ENCODE results near the gene MYOC.
"Not testable (repeated sequence)": the region's sequence is repeated elsewhere in the genome, so short reads cannot be mapped to it uniquely, and the experiment has no call there.

MYOC gene

DNA sequence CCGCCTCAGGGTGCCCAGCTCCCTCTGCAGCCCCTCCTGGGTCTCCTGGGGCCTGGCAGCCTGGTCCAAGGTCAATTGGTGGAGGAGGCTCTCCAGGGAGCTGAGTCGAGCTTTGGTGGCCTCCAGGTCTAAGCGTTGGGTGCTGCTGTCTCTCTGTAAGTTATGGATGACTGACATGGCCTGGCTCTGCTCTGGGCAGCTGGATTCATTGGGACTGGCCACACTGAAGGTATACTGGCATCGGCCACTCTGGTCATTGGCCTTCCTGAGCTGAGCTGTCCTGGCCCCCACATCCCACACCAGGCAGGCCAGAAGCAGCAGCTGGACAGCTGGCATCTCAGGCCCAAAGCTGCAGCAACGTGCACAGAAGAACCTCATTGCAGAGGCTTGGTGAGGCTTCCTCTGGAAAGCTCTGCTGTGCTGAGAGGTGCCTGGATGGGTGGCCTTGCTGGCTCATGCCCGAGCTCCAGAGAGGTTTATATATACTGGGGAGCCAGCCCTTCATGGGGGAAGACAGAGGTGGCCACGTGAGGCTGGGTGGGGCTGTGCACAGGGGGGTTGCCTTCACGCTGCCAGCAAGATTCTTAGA lies at the start of gene MYOC:
Gene MYOC, minus strand, starts transcription at position 455 of the 589 bp plus-strand sequence. Its CDS starts 77 bp downstream, at position 378.
- H3K4me3 ChIP-seq (ENCODE audit: low read depth, low read length), result no peak within 1 kb of the TSS
- TF ChIP-seq, protein P1, sequence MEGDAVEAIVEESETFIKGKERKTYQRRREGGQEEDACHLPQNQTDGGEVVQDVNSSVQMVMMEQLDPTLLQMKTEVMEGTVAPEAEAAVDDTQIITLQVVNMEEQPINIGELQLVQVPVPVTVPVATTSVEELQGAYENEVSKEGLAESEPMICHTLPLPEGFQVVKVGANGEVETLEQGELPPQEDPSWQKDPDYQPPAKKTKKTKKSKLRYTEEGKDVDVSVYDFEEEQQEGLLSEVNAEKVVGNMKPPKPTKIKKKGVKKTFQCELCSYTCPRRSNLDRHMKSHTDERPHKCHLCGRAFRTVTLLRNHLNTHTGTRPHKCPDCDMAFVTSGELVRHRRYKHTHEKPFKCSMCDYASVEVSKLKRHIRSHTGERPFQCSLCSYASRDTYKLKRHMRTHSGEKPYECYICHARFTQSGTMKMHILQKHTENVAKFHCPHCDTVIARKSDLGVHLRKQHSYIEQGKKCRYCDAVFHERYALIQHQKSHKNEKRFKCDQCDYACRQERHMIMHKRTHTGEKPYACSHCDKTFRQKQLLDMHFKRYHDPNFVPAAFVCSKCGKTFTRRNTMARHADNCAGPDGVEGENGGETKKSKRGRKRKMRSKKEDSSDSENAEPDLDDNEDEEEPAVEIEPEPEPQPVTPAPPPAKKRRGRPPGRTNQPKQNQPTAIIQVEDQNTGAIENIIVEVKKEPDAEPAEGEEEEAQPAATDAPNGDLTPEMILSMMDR (IDR thresholded peaks at IDR 0.05; ENCODE audit: low read depth, low read length, missing control alignments), result no peak
- in situ Hi-C loops (cut with HindIII; ENCODE audit: low sequenced_read_pairs), result no loop called here

DNA sequence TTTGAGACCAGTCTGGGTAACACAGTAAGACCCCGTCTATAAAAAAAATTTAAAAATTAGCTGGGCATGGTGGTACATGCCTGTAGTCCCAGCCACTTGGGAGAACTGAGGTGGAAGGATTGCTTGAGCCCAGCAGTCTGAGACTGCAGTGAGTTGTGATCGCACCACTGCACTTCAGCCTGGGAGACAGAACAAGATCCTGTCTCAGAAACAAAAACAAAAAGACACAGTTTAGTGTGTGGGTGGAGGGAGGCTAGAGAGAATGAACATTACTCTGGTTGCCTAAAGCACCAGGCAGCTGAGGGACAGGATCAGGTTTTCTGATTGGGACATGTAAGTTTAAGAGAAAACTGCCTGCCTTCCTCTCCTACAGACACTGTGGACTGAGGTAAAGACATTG lies 47.0 kb upstream of the MYOC start:
- in situ Hi-C loops (cut with HindIII; ENCODE audit: low sequenced_read_pairs), result no loop called here
- no peak for DNase-seq (ENCODE audit: low read depth)
- TF ChIP-seq, protein P1 (IDR thresholded peaks at IDR 0.05; ENCODE audit: low read depth, low read length, missing control alignments), result no peak
- H3K4me3 ChIP-seq (ENCODE audit: low read depth, low read length), result no peak overlapping the region

More for the DNA sequence above, at the start of gene MYOC:
- no peak for DNase-seq (ENCODE audit: low read depth)

DNA sequence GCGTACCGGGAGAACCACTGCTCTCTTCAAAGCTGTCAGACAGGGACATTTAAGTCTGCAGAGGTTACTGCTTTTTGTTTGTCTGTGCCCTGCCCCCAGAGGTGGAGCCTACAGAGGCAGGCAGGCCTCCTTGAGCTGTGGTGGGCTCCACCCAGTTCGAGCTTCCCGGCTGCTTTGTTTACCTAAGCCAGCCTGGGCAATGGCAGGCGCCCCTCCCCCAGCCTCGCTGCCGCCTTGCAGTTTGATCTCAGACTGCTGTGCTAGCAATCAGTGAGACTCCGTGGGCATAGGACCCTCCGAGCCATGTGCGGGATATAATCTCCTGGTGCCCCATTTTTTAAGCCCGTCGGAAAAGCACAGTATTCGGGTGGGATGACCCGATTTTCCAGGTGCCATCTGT lies 43.3 kb upstream of the MYOC start:
- in situ Hi-C loops (cut with HindIII; ENCODE audit: low sequenced_read_pairs); DNase-seq (ENCODE audit: low read depth); H3K4me3 ChIP-seq (ENCODE audit: low read depth, low read length): not testable (repeated sequence)

DNA sequence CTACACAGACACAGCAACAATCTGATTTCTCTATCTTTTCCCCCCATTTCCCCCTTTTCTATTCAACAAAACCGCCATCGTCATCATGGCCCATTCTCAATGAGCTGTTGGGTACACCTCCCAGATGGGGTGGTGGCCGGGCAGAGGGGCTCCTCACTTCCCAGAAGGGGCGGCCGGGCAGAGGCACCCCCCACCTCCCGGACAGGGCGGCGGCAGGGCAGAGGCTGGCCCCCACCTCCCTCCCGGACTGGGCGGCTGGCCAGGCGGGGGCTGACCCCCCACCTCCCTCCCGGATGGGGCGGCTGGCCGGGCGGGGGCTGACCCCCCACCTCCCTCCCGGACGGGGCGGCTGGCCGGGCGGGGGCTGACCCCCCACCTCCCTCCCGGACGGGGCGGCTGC lies 41.1 kb upstream of the MYOC start:
- in situ Hi-C loops (cut with HindIII; ENCODE audit: low sequenced_read_pairs); H3K4me3 ChIP-seq (ENCODE audit: low read depth, low read length); DNase-seq (ENCODE audit: low read depth): not testable (repeated sequence)

DNA sequence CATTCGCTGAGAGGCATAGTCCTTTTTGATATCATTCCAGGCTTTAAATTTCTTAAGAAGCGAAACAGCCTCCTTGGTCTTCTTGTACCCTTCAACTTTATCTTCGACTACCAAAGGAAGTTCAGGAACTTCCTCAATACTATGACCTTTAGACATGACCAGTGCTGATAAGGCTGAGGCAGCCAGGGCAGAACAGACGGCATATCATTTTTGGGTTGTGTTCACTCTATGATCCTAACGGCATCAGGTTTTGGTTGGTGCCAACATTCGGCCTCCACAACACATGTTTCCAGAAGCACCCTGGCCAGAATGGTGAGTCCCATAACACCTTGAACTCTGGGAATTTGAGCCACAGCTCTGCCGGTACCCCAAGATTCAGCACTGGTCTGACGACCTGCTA lies 31.4 kb upstream of the MYOC start:
- no peak overlapping the region for H3K4me3 ChIP-seq (ENCODE audit: low read depth, low read length)
- TF ChIP-seq, protein P1 (IDR thresholded peaks at IDR 0.05; ENCODE audit: low read depth, low read length, missing control alignments), result no peak
- in situ Hi-C loops (cut with HindIII; ENCODE audit: low sequenced_read_pairs), result no loop called here

DNA sequence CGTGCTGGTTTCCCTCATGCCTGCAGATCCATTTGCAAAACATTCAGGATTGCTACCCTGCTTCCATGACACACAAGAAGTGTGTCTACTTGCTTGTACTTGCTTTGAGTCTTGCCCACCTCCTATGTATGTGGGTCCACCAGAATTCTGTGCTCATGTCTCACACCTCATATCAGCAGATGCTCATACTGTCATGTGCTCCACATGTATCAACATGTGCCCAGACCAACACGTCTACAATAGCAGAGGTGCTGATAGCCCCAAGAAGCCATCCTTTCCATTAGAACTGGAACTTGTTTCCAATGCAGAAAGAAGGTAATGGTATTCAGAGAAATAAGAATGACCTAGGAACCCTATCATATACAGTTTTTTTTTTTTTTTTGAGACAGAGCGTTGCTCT lies 27.9 kb upstream of the MYOC start:
- TF ChIP-seq, protein P1 (IDR thresholded peaks at IDR 0.05; ENCODE audit: low read depth, low read length, missing control alignments), result no peak
- no peak for DNase-seq (ENCODE audit: low read depth)
- in situ Hi-C loops (cut with HindIII; ENCODE audit: low sequenced_read_pairs), result no loop called here
- no peak overlapping the region for H3K4me3 ChIP-seq (ENCODE audit: low read depth, low read length)

More for the DNA sequence above, 31.4 kb upstream of the MYOC start:
- DNase-seq (ENCODE audit: low read depth), result no peak

DNA sequence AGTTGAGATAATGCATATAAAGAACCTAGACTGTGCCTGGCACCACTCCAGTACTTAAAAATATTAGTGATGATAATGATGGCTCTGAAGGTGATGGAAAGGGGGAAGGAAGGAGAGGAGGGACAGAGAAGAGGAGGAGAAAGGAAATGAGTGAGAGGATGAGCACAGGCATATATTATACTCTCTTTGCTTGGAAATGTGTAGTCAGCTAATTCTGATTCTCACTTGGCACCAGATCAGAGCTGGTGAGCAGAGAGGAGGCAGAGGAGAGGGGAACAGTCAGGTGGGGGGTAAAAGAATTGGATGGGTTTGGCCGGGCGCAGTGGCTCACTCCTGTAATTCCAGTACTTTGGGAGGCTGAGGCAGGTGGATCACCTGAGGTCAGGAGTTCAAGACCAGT lies 24.3 kb upstream of the MYOC start:
- in situ Hi-C loops (cut with HindIII; ENCODE audit: low sequenced_read_pairs), result no loop called here
- TF ChIP-seq, protein P1 (IDR thresholded peaks at IDR 0.05; ENCODE audit: low read depth, low read length, missing control alignments), result no peak
- DNase-seq (ENCODE audit: low read depth), result no peak
- no peak overlapping the region for H3K4me3 ChIP-seq (ENCODE audit: low read depth, low read length)

Data from astrocyte of the cerebellum (primary cell).